Measurements from ENCODE around the gene SGSM2.

Gene SGSM2

GRCh38 chr17:2380226-2380922 is 43.1 kb downstream of the SGSM2 start:
- TF ChIP-seq TCF4 (CRISPR knock-in tag; IDR thresholded peaks at IDR 0.05; ENCODE audit: borderline replicate concordance), result no peak
- TF ChIP-seq, protein P1, sequence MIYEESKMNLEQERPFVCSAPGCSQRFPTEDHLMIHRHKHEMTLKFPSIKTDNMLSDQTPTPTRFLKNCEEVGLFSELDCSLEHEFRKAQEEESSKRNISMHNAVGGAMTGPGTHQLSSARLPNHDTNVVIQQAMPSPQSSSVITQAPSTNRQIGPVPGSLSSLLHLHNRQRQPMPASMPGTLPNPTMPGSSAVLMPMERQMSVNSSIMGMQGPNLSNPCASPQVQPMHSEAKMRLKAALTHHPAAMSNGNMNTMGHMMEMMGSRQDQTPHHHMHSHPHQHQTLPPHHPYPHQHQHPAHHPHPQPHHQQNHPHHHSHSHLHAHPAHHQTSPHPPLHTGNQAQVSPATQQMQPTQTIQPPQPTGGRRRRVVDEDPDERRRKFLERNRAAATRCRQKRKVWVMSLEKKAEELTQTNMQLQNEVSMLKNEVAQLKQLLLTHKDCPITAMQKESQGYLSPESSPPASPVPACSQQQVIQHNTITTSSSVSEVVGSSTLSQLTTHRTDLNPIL (CRISPR knock-in tag; IDR thresholded peaks at IDR 0.05; ENCODE audit: low read depth), result no peak
- no peak for TF ChIP-seq ZNF565 (CRISPR knock-in tag; conservative IDR thresholded peaks at IDR 0.05; ENCODE audit: low read depth)
- TF ChIP-seq ZC3H10 (CRISPR knock-in tag; IDR thresholded peaks at IDR 0.05), result no peak
- no peak for TF ChIP-seq ARNTL (CRISPR knock-in tag; IDR thresholded peaks at IDR 0.05; ENCODE audit: borderline replicate concordance, low read depth)
- TF ChIP-seq TSHZ2 (CRISPR knock-in tag; IDR thresholded peaks at IDR 0.05), result no peak
- TF ChIP-seq RARB (CRISPR knock-in tag; IDR thresholded peaks at IDR 0.05), result no peak
- no peak for TF ChIP-seq ESRRG (CRISPR knock-in tag; IDR thresholded peaks at IDR 0.05)
- TF ChIP-seq, protein P2, sequence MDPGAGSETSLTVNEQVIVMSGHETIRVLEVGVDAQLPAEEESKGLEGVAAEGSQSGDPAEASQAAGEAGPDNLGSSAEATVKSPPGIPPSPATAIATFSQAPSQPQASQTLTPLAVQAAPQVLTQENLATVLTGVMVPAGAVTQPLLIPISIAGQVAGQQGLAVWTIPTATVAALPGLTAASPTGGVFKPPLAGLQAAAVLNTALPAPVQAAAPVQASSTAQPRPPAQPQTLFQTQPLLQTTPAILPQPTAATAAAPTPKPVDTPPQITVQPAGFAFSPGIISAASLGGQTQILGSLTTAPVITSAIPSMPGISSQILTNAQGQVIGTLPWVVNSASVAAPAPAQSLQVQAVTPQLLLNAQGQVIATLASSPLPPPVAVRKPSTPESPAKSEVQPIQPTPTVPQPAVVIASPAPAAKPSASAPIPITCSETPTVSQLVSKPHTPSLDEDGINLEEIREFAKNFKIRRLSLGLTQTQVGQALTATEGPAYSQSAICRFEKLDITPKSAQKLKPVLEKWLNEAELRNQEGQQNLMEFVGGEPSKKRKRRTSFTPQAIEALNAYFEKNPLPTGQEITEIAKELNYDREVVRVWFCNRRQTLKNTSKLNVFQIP (CRISPR knock-in tag; IDR thresholded peaks at IDR 0.05; ENCODE audit: borderline replicate concordance, low read depth), result no peak
- TF ChIP-seq OSR1 (CRISPR knock-in tag; IDR thresholded peaks at IDR 0.05), result no peak
- no peak for TF ChIP-seq CSRNP3 (CRISPR knock-in tag; IDR thresholded peaks at IDR 0.05)
- no peak for TF ChIP-seq CSDC2 (CRISPR knock-in tag; IDR thresholded peaks at IDR 0.05)
- TF ChIP-seq TOX (CRISPR knock-in tag; IDR thresholded peaks at IDR 0.05; ENCODE audit: borderline replicate concordance), result no peak
- no peak for TF ChIP-seq ZNF8 (CRISPR knock-in tag; IDR thresholded peaks at IDR 0.05)
- no peak for TF ChIP-seq SNAI2 (CRISPR knock-in tag; IDR thresholded peaks at IDR 0.05)
- TF ChIP-seq PPARA (CRISPR knock-in tag; IDR thresholded peaks at IDR 0.05; ENCODE audit: borderline replicate concordance), result no peak
- no peak for TF ChIP-seq ISL1 (CRISPR knock-in tag; IDR thresholded peaks at IDR 0.05)
- ATAC-seq, result no peak

- TF ChIP-seq CSDC2 (CRISPR knock-in tag; IDR thresholded peaks at IDR 0.05), result no peak
- TF ChIP-seq ZNF565 (CRISPR knock-in tag; conservative IDR thresholded peaks at IDR 0.05; ENCODE audit: low read depth), result no peak
- 0 out of 2 replicates have a peak, but pooled peaks have one; percentile 1 for TF ChIP-seq ESRRG (CRISPR knock-in tag; IDR thresholded peaks at IDR 0.05)
- TF ChIP-seq RARB (CRISPR knock-in tag; IDR thresholded peaks at IDR 0.05), result no peak
- no peak for ATAC-seq
Observed at GRCh38 chr17:2380950-2381649, 43.8 kb downstream of the SGSM2 start.

GRCh38 chr17:2383628-2384167 is 46.4 kb downstream of the SGSM2 start:
- no peak for ATAC-seq
- TF ChIP-seq ARNTL (CRISPR knock-in tag; IDR thresholded peaks at IDR 0.05; ENCODE audit: borderline replicate concordance, low read depth), result no peak
- no peak for TF ChIP-seq ZNF70 (CRISPR knock-in tag; IDR thresholded peaks at IDR 0.05)
- no peak for TF ChIP-seq ZFP30 (CRISPR knock-in tag; IDR thresholded peaks at IDR 0.05)
- no peak for TF ChIP-seq TCF4 (CRISPR knock-in tag; IDR thresholded peaks at IDR 0.05; ENCODE audit: borderline replicate concordance)
- no peak for TF ChIP-seq ZNF565 (CRISPR knock-in tag; conservative IDR thresholded peaks at IDR 0.05; ENCODE audit: low read depth)
